Astrocyte (in vitro differentiated cells and primary cell): ENCODE measurements around the gene CAND2.

ENCODE experiments used
- CTCF ChIP-seq: IDR thresholded peaks from 2 replicates; pipeline ENCODE4 v1.5.1; 2011; ENCODE audit warnings: low read depth, mild to moderate bottlenecking, inconsistent platforms, low read length, moderate library complexity; ENCODE audit not compliant: insufficient read depth
- EZH2 ChIP-seq: IDR thresholded peaks from 2 replicates; pipeline ENCODE4 v1.6.1; 2012; ENCODE audit warnings: mild to moderate bottlenecking, low read length, inconsistent platforms; ENCODE audit not compliant: insufficient read depth

- no peak for TF ChIP-seq CTCF
- no peak for TF ChIP-seq EZH2
These were observed 34.9 kb downstream of the CAND2 start for GRCh38 chr3:12831301-12831866.
